Ovary (tissue), 3 donors: Measurements from ENCODE around the gene OR2T2.
"Not testable (repeated sequence)": the region's sequence is repeated elsewhere in the genome, so short reads cannot be mapped to it uniquely, and the experiment has no call there.

ENCODE experiments used
- EP300 ChIP-seq: sonication (generic); formaldehyde crosslinking; IDR thresholded peaks from one replicate; pipeline ENCODE4 v1.6.1; 2017; ENCODE audit warnings: antibody characterized with exemption
- POLR2A ChIP-seq: fragments of 450-650 bp; IDR thresholded peaks from one replicate; pipeline ENCODE4 v1.6.1; 2017; ENCODE audit warnings: antibody characterized with exemption, mild to moderate bottlenecking, moderate library complexity
- TF ChIP-seq, protein P1 (sequence below), 3 donors: fragments of 450-650 bp in 2 of 3; fragments of 200-600 bp in 1 of 3; IDR thresholded peaks; one replicate each; pipeline versions ENCODE4 v1.5.1 to v1.8.0; 2016 to 2022; ENCODE audit warnings: antibody characterized with exemption in 3 of 3, mild to moderate bottlenecking in 1 of 3
- donor health status: DM: no; HTN: no; CAD: no.

DNA sequence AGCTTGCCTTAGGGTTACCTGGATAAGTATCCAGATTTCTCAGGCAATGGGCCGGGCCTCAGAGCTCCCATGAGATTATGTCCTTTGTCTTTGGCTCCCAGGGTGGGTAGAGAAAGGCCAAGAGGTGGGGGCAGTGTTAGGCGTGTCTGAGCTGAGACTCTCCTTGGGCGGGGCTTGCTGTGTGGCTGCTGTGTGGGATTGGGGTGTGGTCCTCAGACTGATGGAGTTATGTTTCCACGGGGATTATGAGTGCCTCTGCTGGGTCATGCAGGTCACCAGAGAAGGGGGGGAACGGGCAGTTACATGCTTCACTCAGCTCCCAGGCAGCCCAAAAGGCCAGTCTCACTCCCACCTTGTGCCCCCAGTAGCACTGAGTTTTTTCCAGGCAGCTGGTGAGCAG lies 51.2 kb downstream of the OR2T2 start:
- TF ChIP-seq, protein P1, sequence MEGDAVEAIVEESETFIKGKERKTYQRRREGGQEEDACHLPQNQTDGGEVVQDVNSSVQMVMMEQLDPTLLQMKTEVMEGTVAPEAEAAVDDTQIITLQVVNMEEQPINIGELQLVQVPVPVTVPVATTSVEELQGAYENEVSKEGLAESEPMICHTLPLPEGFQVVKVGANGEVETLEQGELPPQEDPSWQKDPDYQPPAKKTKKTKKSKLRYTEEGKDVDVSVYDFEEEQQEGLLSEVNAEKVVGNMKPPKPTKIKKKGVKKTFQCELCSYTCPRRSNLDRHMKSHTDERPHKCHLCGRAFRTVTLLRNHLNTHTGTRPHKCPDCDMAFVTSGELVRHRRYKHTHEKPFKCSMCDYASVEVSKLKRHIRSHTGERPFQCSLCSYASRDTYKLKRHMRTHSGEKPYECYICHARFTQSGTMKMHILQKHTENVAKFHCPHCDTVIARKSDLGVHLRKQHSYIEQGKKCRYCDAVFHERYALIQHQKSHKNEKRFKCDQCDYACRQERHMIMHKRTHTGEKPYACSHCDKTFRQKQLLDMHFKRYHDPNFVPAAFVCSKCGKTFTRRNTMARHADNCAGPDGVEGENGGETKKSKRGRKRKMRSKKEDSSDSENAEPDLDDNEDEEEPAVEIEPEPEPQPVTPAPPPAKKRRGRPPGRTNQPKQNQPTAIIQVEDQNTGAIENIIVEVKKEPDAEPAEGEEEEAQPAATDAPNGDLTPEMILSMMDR (IDR thresholded peaks at IDR 0.05) = not testable (repeated sequence)
- TF ChIP-seq EP300, POLR2A: not testable (repeated sequence)
